A375 (cell line): Measurements from ENCODE around the gene TEPSIN. TPM values are rescaled to one million over a fixed set of nuclear protein-coding genes. Genes with fewer than 3 reads are reported as not detected.

Experiments
- total RNA-seq: library from RNA; depleted of rRNA; stranded (reverse); fragments of >200 nt; shearing (Covaris generic); gene quantifications from 2 replicates; pipeline ENCODE4 v1.2.3, GENCODE V29; 2014; rRNA removed

The TEPSIN gene, protein sequence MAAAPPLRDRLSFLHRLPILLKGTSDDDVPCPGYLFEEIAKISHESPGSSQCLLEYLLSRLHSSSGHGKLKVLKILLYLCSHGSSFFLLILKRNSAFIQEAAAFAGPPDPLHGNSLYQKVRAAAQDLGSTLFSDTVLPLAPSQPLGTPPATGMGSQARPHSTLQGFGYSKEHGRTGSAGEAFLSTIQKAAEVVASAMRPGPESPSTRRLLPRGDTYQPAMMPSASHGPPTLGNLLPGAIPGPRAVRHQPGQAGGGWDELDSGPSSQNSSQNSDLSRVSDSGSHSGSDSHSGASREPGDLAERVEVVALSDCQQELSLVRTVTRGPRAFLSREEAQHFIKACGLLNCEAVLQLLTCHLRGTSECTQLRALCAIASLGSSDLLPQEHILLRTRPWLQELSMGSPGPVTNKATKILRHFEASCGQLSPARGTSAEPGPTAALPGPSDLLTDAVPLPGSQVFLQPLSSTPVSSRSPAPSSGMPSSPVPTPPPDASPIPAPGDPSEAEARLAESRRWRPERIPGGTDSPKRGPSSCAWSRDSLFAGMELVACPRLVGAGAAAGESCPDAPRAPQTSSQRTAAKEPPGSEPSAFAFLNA
- total RNA-seq = 19.3 and 21.2 TPM in 2 replicates

DNA sequence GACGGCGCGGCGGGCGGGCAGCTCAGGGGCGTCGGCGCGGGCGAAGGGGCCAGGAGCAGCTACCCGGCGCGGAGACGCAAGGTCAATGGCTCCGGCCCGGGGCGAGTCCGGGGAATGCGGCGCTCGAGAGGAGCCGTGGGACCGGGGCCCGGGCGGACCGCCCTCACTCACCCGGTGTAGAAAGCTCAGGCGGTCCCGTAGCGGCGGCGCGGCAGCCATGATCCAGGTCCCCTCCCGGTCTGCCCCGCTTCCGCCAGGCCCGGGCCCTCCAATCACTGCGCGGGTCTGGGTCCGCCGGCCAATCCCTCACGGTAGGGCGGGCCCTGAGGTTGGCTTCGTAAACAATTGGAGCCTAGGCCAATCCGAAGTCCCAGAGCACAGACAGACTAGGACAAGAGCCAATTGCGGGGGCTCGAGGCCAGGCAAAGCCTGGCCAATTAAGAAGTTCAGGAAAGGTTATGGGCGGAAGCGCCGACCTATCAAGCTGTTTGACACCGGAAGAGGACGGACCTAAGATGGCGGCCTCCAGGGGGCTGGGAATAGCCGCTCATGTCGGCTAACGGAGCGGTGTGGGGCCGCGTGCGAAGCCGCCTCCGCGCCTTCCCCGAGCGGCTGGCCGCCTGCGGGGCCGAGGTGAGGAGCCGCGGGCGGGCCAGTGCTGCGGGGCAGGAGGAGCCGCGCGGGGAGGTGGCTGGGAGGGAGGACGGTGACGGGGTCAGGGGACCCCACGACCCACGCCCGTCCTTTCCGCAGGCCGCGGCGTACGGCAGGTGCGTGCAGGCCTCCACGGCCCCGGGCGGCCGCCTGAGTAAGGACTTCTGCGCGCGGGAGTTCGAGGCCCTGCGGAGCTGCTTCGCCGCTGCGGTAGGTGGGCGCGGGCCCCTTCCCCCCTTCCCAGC lies at the start of gene TEPSIN, which contains the start of gene NDUFAF8:
TSS of gene TEPSIN (minus strand) at position 241 of the 899 bp plus-strand sequence. CDS start at position 219, 22 bp downstream.
TSS of gene NDUFAF8 (plus strand) at position 504 of the 899 bp plus-strand sequence. CDS start at position 550, 46 bp downstream.

DNA sequence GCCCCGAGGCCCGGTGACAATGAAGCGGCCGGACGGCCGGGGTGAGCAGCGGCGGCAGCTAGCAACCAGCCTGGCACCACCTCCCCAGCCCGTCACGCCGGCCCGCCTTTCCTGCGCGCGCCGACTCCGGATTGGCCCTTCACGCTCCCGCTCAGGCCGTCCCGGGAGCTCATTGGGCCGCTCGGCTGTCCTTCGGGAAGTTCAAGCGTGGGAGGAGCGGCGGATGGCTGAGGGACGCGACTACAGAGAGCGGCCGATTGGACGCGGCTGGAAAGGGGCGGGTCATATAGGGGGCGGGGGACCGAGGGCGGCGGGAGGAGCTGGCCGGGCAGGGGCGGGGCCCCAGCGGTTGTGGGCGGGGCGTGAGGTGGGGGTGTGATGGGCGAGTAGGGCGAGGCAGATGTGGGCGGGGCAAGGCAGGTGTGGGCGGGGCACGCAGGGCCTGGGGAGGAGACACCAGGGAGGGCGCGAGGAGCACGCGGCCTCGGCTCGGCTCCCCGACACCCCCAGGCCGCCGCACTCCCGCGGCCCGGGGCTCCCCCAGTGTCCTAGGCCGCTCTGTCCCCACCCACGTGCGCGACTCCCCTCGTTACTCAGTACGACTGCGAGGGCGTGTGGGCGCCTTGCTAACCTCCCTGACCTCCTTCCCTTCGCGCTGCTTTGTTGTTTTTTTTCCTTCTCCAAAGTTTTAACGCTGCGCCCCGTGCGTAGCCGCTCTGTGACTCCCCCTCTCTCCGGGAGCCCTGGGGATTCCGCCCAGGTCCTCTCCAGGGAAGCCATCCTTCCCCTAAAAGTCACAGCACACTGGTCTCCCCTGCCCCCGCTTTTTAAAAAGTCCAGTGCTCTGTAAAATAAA lies 15.7 kb downstream of the TEPSIN start, which contains the start of gene CEP131:
TSS of gene CEP131 (minus strand) at position 60 of the 856 bp plus-strand sequence. CDS start 2,909 bp downstream, outside the sequence.

Other genes with a start within 250 kb of the TEPSIN start
- 17.2 and 18.8 TPM in 2 replicates for gene CHMP6, start 247.2 kb downstream of the TEPSIN start, total RNA-seq
- 23.7 and 30.4 TPM in 2 replicates for gene BAIAP2, start 203.9 kb downstream of the TEPSIN start, total RNA-seq
- gene PVALEF, start 73.5 kb downstream of the TEPSIN start, total RNA-seq = not detected in 2 replicates
- gene AATK, start 72.8 kb downstream of the TEPSIN start, total RNA-seq = 2.7 and 3.4 TPM in 2 replicates
- gene CEP131, start 16.1 kb downstream of the TEPSIN start, total RNA-seq = 28.3 and 31.3 TPM in 2 replicates
- gene NDUFAF8, start 263 bp upstream of the TEPSIN start, total RNA-seq = 147 and 153 TPM in 2 replicates
- 52.0 and 55.3 TPM in 2 replicates for gene SLC38A10, start 56.3 kb upstream of the TEPSIN start, total RNA-seq
- 8.6 and 10.4 TPM in 2 replicates for gene BAHCC1, start 156.4 kb upstream of the TEPSIN start, total RNA-seq